Lung (tissue), 12 donors: ENCODE measurements around the gene IFT80. TPM values are rescaled to one million over a fixed set of nuclear protein-coding genes. Genes with fewer than 3 reads are reported as not detected.
A peak's percentile ranks its signal among the peaks of the same experiment; 100 is the strongest.

ENCODE experiments used
- ATAC-seq: fragments of 200-7000 bp; cut with Tn5 transposase; one replicate; pipeline ENCODE4 v1.9.1; 2020; ENCODE audit warnings: moderate number of reproducible peaks; ENCODE audit not compliant: insufficient read depth, low FRiP score
- DNase-seq, 3 donors: peaks; one replicate each; pipeline ENCODE4 v3.0.0-alpha.2; 2013 to 2017
- H3K27ac ChIP-seq, 2 donors: one replicate each; pipeline ENCODE4 v1.5.1; 2013; ENCODE audit warnings: mild to moderate bottlenecking in 2 of 2, moderate library complexity in 2 of 2, control low read depth in 1 of 2, inconsistent platforms in 1 of 2, low read depth in 1 of 2, low read length in 1 of 2
- H3K27me3 ChIP-seq, 3 donors: one replicate each; pipeline ENCODE4 v1.5.1; 2013; ENCODE audit warnings: low read length in 2 of 3; ENCODE audit not compliant: control insufficient read depth in 3 of 3, insufficient read depth in 3 of 3
- H3K36me3 ChIP-seq, 4 donors: one replicate each; pipeline ENCODE4 v1.5.1; 2013; ENCODE audit warnings: low read length in 4 of 4, mild to moderate bottlenecking in 1 of 4, moderate library complexity in 1 of 4; ENCODE audit not compliant: control insufficient read depth in 4 of 4, insufficient read depth in 4 of 4
- H3K4me1 ChIP-seq, 5 donors: one replicate each; pipeline ENCODE4 v1.5.1; 2013; ENCODE audit warnings: low read length in 5 of 5, mild to moderate bottlenecking in 2 of 5, moderate library complexity in 1 of 5; ENCODE audit not compliant: control insufficient read depth in 5 of 5, insufficient read depth in 5 of 5
- H3K4me3 ChIP-seq: one replicate; pipeline ENCODE4 v1.5.1; 2013; ENCODE audit warnings: mild to moderate bottlenecking, control low read depth, moderate library complexity
- H3K9ac ChIP-seq, 2 donors: one replicate each; pipeline ENCODE4 v1.5.1; 2013; ENCODE audit warnings: low read length in 2 of 2, control low read depth in 1 of 2; ENCODE audit not compliant: insufficient read depth in 1 of 2
- H3K9me3 ChIP-seq, 4 donors: one replicate each; pipeline ENCODE4 v1.5.1; 2013; ENCODE audit warnings: low read length in 3 of 4, mild to moderate bottlenecking in 1 of 4, moderate library complexity in 1 of 4; ENCODE audit not compliant: control insufficient read depth in 4 of 4, insufficient read depth in 3 of 4
- WGBS, 2 donors: extraction: QIAGEN DNeasy Blood & Tissue Kit; methylation state at CpG; one replicate each; pipeline ENCODE4 v1.1.7; 2013; 5-methylcytosine and 5-hydroxymethylcytosine counted together
- polyA plus RNA-seq, 2 donors: library from polyadenylated mRNA; stranded (reverse); fragments of 200-250 nt; gene quantifications; one replicate each; pipeline ENCODE4 v1.2.1, GENCODE V29; 2013
- total RNA-seq, 2 donors: library from RNA; depleted of rRNA in 1 of 2; stranded (reverse); fragments of >200 nt in 1 of 2; gene quantifications; one replicate each; pipeline ENCODE4 v1.2.1, GENCODE V29; 2014 to 2021
- TF ChIP-seq, protein P1 (sequence below): IDR thresholded peaks from 2 replicates; pipeline ENCODE4 v1.5.1; 2012; ENCODE audit warnings: mild to moderate bottlenecking; ENCODE audit errors: control extremely low read depth, extremely low read depth
- donor health status: control.
- donor health status: control.
- donor health status: Bipolar disorder and iron deficiency.
- donor health status: healthy.
- donor health status: DM: yes; HTN: yes; CAD: no.

IFT80 gene
- total and polyA plus RNA-seq, 4 donors, result 13.1 to 114 (median 27.9) TPM

GRCh38 chr3:160417311-160417710 lies 18.3 kb upstream of the IFT80 start:
- ATAC-seq, result no peak
- Histone ChIP-seq H3K4me1 (no peaks in the 10 kb centered on the region), H3K27me3 (no peaks in the 10 kb centered on the region), H3K9ac (no peak overlapping the region), H3K9me3 (no peaks in the 10 kb centered on the region), H3K36me3 (peaks cover 5 to 45% (median 13%) of the 10 kb centered on the region in 4 donors), H3K27ac (no peak overlapping the region), H3K4me3 (no peak overlapping the region)
- WGBS, 2 donors, result 78 to 83% methylated on average over 3 of the region's 3 CpGs
- DNase-seq, result no peak
- TF ChIP-seq, protein P1, sequence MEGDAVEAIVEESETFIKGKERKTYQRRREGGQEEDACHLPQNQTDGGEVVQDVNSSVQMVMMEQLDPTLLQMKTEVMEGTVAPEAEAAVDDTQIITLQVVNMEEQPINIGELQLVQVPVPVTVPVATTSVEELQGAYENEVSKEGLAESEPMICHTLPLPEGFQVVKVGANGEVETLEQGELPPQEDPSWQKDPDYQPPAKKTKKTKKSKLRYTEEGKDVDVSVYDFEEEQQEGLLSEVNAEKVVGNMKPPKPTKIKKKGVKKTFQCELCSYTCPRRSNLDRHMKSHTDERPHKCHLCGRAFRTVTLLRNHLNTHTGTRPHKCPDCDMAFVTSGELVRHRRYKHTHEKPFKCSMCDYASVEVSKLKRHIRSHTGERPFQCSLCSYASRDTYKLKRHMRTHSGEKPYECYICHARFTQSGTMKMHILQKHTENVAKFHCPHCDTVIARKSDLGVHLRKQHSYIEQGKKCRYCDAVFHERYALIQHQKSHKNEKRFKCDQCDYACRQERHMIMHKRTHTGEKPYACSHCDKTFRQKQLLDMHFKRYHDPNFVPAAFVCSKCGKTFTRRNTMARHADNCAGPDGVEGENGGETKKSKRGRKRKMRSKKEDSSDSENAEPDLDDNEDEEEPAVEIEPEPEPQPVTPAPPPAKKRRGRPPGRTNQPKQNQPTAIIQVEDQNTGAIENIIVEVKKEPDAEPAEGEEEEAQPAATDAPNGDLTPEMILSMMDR, result no peak

- TF ChIP-seq, protein P1, result peak; percentile 76
- no peak overlapping the region for H3K4me3 ChIP-seq
- no peaks in the 10 kb centered on the region for H3K27me3 ChIP-seq
- WGBS, 2 donors, result 41 to 45% methylated on average over 3 of the region's 3 CpGs
- peak; percentile 91 for ATAC-seq
- H3K27ac ChIP-seq, result no peak overlapping the region
- DNase-seq, result peak; percentile 81 to 87 (median 81)
- H3K9ac ChIP-seq, result no peak overlapping the region
- no peaks in the 10 kb centered on the region for H3K4me1 ChIP-seq
- no peaks in the 10 kb centered on the region for H3K9me3 ChIP-seq
- peaks cover 3 to 37% (median 7%) of the 10 kb centered on the region in 4 donors for H3K36me3 ChIP-seq
Observed at GRCh38 chr3:160413613-160414248, 14.7 kb upstream of the IFT80 start.

GRCh38 chr3:160412477-160412876 lies 13.5 kb upstream of the IFT80 start:
- peaks cover 0 to 4% (median 0%) of the 10 kb centered on the region in 5 donors for H3K4me1 ChIP-seq
- no peaks in the 10 kb centered on the region for H3K9me3 ChIP-seq
- no peak overlapping the region for H3K27ac ChIP-seq
- H3K36me3 ChIP-seq, result peaks cover 3 to 36% (median 6%) of the 10 kb centered on the region in 4 donors
- ATAC-seq (no peak), DNase-seq (no peak)
- 44 to 46% methylated on average over 1 of the region's 1 CpG for WGBS, 2 donors
- H3K9ac ChIP-seq, result no peak overlapping the region
- no peaks in the 10 kb centered on the region for H3K27me3 ChIP-seq
- no peak overlapping the region for H3K4me3 ChIP-seq
- TF ChIP-seq, protein P1, result no peak
